HG02588 (cell line): ENCODE measurements around the gene FAM168A.

Source experiments
- ATAC-seq: cut with Tn5 transposase; IDR thresholded peaks from one replicate; pipeline ENCODE4 v1.9.1; 2021; ENCODE audit warnings: mild to moderate bottlenecking, moderate library complexity; ENCODE audit not compliant: unreplicated experiment

Gene FAM168A

GRCh38 chr11:73524774-73525173 lies 73.1 kb downstream of the FAM168A start:
- ATAC-seq: no peak

GRCh38 chr11:73521621-73522020 lies 76.3 kb downstream of the FAM168A start:
- no peak for ATAC-seq

- peak; percentile 38 for ATAC-seq
Measured at GRCh38 chr11:73520353-73521061, 77.4 kb downstream of the FAM168A start.

- ATAC-seq: no peak
Measured at GRCh38 chr11:73519266-73519665, 78.6 kb downstream of the FAM168A start.

- ATAC-seq: no peak
Measured at GRCh38 chr11:73518195-73518594, 79.7 kb downstream of the FAM168A start.

GRCh38 chr11:73516080-73516479 lies 81.8 kb downstream of the FAM168A start:
- ATAC-seq: no peak

GRCh38 chr11:73513707-73514106 lies 84.2 kb downstream of the FAM168A start:
- ATAC-seq: no peak

- no peak for ATAC-seq
Measured at GRCh38 chr11:73510877-73511276, 87.0 kb downstream of the FAM168A start.

GRCh38 chr11:73510106-73510505 lies 87.8 kb downstream of the FAM168A start:
- no peak for ATAC-seq

GRCh38 chr11:73509188-73509587 lies 88.7 kb downstream of the FAM168A start:
- ATAC-seq: no peak

GRCh38 chr11:73508243-73509176 lies 89.4 kb downstream of the FAM168A start:
- ATAC-seq: no peak

GRCh38 chr11:73507086-73507485 lies 90.8 kb downstream of the FAM168A start:
- ATAC-seq: no peak

- no peak for ATAC-seq
Measured at GRCh38 chr11:73506038-73506437, 91.9 kb downstream of the FAM168A start.

GRCh38 chr11:73498343-73498742 lies 99.6 kb downstream of the FAM168A start:
- ATAC-seq: no peak

GRCh38 chr11:73496134-73496533 lies 101.8 kb downstream of the FAM168A start:
- no peak for ATAC-seq

GRCh38 chr11:73495731-73496130 lies 102.2 kb downstream of the FAM168A start:
- ATAC-seq: no peak

GRCh38 chr11:73493956-73494598 lies 103.8 kb downstream of the FAM168A start:
- no peak for ATAC-seq

GRCh38 chr11:73481626-73482025 lies 116.3 kb downstream of the FAM168A start:
- no peak for ATAC-seq

GRCh38 chr11:73480677-73481076 lies 117.2 kb downstream of the FAM168A start:
- no peak for ATAC-seq

GRCh38 chr11:73478737-73479347 lies 119.1 kb downstream of the FAM168A start:
- ATAC-seq: no peak

GRCh38 chr11:73477518-73477917 lies 120.4 kb downstream of the FAM168A start:
- no peak for ATAC-seq
